CD8-positive, alpha-beta memory T cell (primary cell): Measurements from ENCODE around the gene COL8A1. TPM values are rescaled to one million over a fixed set of nuclear protein-coding genes. Genes with fewer than 3 reads are reported as not detected.
"Not testable (repeated sequence)": the region's sequence is repeated elsewhere in the genome, so short reads cannot be mapped to it uniquely, and the experiment has no call there.

Source experiments
- CTCF ChIA-PET: fragments of 350-600 bp; sonication (Branson Sonifier 250); formaldehyde crosslinking; loops from one replicate; lab custom pipeline; 2021; ENCODE audit warnings: antibody characterized with exemption; lab: Charles Lee
- POLR2A ChIA-PET: fragments of 350-600 bp; sonication (Branson Sonifier 250); formaldehyde crosslinking; loops from one replicate; lab custom pipeline; 2021; ENCODE audit warnings: antibody characterized with exemption; lab: Charles Lee
- DNase-seq, 5 donors: peaks; one replicate each; pipeline versions ENCODE4 v3.0.0 to v3.0.0-alpha.2; 2020 to 2022; ENCODE audit warnings: mixed read lengths in 1 of 5
- H3K27ac ChIP-seq: one replicate; pipeline ENCODE4 v1.7.0; 2013; ENCODE audit warnings: low read depth, mild to moderate bottlenecking, low read length, moderate library complexity
- H3K27me3 ChIP-seq: 2 replicates; pipeline ENCODE4 v1.7.0; 2013; ENCODE audit warnings: low read length, mild to moderate bottlenecking; ENCODE audit not compliant: insufficient read depth, poor library complexity, severe bottlenecking
- H3K36me3 ChIP-seq: 2 replicates; pipeline ENCODE4 v1.7.0; 2013; ENCODE audit warnings: mild to moderate bottlenecking, low read length, moderate library complexity; ENCODE audit not compliant: insufficient read depth
- H3K4me1 ChIP-seq: 2 replicates; pipeline ENCODE4 v1.7.0; 2013; ENCODE audit warnings: mild to moderate bottlenecking, low read length, moderate library complexity; ENCODE audit not compliant: insufficient read depth
- H3K4me3 ChIP-seq: 2 replicates; pipeline ENCODE4 v1.7.0; 2013; ENCODE audit warnings: mild to moderate bottlenecking, low read length
- H3K9me3 ChIP-seq: 2 replicates; pipeline ENCODE4 v1.7.0; 2013; ENCODE audit warnings: mild to moderate bottlenecking, low read length
- H3K27ac Mint-ChIP-seq, 8 donors: one replicate each; pipeline ENCODE4 v1.8.0; 2020 to 2021; ENCODE audit warnings: mixed read lengths in 8 of 8, mild to moderate bottlenecking in 6 of 8, inconsistent platforms in 3 of 8, moderate library complexity in 3 of 8
- H3K27me3 Mint-ChIP-seq, 2 donors: one replicate each; pipeline ENCODE4 v1.8.0; 2020 to 2021; ENCODE audit warnings: mixed read lengths in 2 of 2, mild to moderate bottlenecking in 1 of 2, moderate library complexity in 1 of 2
- H3K36me3 Mint-ChIP-seq, 3 donors: one replicate each; pipeline ENCODE4 v1.8.0; 2020 to 2021; ENCODE audit warnings: mixed read lengths in 3 of 3, inconsistent platforms in 1 of 3, mild to moderate bottlenecking in 1 of 3
- H3K4me1 Mint-ChIP-seq, 3 donors: one replicate each; pipeline ENCODE4 v1.8.0; 2020 to 2021; ENCODE audit warnings: mixed read lengths in 3 of 3, inconsistent platforms in 1 of 3, mild to moderate bottlenecking in 1 of 3
- H3K4me3 Mint-ChIP-seq, 7 donors: one replicate each; pipeline ENCODE4 v1.8.0; 2020 to 2021; ENCODE audit warnings: mixed read lengths in 7 of 7, mild to moderate bottlenecking in 6 of 7, moderate library complexity in 4 of 7, inconsistent platforms in 2 of 7
- H3K9me3 Mint-ChIP-seq, 5 donors: one replicate each; pipeline ENCODE4 v1.8.0; 2020 to 2022; ENCODE audit warnings: mixed read lengths in 5 of 5, mild to moderate bottlenecking in 3 of 5, moderate library complexity in 2 of 5, inconsistent platforms in 1 of 5
- polyA plus RNA-seq: library from polyadenylated mRNA; unstranded; fragments of 300-500 nt; fragmentation: Illumina TruSeq; gene quantifications from one replicate; pipeline ENCODE4 v1.2.3, GENCODE V29; 2021
- total RNA-seq, 2 experiments: library from RNA; stranded (reverse); gene quantifications; one replicate each; pipeline ENCODE4 v1.2.3, GENCODE V29; 2021

Gene COL8A1
- total and polyA plus RNA-seq, 3 experiments from 2014 or later = not detected

GRCh38 chr3:99716463-99716995, 78.1 kb downstream of the COL8A1 start:
- Histone ChIP-seq H3K4me3 (no peak overlapping the region), H3K9me3 (no peaks in the 10 kb centered on the region), H3K4me1 (no peaks in the 10 kb centered on the region), H3K36me3 (no peaks in the 10 kb centered on the region), H3K27ac (no peak overlapping the region), H3K27me3 (no peaks in the 10 kb centered on the region)
- peaks cover 2 to 11% of the 10 kb centered on the region in 2 donors for H3K27me3 Mint-ChIP-seq
- no peak for DNase-seq
- no peaks in the 10 kb centered on the region for H3K9me3 Mint-ChIP-seq
- CTCF ChIA-PET = no interaction called here
- H3K36me3 Mint-ChIP-seq = no peaks in the 10 kb centered on the region
- POLR2A ChIA-PET = no interaction called here
- no peaks in the 10 kb centered on the region for H3K4me1 Mint-ChIP-seq
- H3K27ac Mint-ChIP-seq = no peak overlapping the region
- no peak overlapping the region for H3K4me3 Mint-ChIP-seq

GRCh38 chr3:99720985-99721632, 82.7 kb downstream of the COL8A1 start:
- ChIA-PET POLR2A (no interaction called here), CTCF (no interaction called here)
- H3K4me3 Mint-ChIP-seq = no peak overlapping the region
- peaks cover 3 to 7% of the 10 kb centered on the region in 2 donors for H3K27me3 Mint-ChIP-seq
- no peaks in the 10 kb centered on the region for H3K36me3 Mint-ChIP-seq
- H3K9me3 Mint-ChIP-seq = peaks cover 0 to 4% (median 2%) of the 10 kb centered on the region in 5 donors
- no peaks in the 10 kb centered on the region for H3K36me3 ChIP-seq
- H3K4me1 Mint-ChIP-seq = no peaks in the 10 kb centered on the region
- H3K27ac Mint-ChIP-seq = no peak overlapping the region
- no peak overlapping the region for H3K4me3 ChIP-seq
- no peak for DNase-seq
- H3K4me1 ChIP-seq = no peaks in the 10 kb centered on the region
- no peaks in the 10 kb centered on the region for H3K27me3 ChIP-seq
- H3K9me3 ChIP-seq = no peaks in the 10 kb centered on the region
- H3K27ac ChIP-seq = no peak overlapping the region

GRCh38 chr3:99721633-99722007, 83.2 kb downstream of the COL8A1 start:
- H3K4me1 ChIP-seq = no peaks in the 10 kb centered on the region
- ChIA-PET CTCF (no interaction called here), POLR2A (no interaction called here)
- Mint-ChIP-seq H3K4me3 (no peak overlapping the region), H3K4me1 (no peaks in the 10 kb centered on the region), H3K27ac (no peak overlapping the region), H3K36me3 (no peaks in the 10 kb centered on the region), H3K9me3 (peaks cover 0 to 4% (median 2%) of the 10 kb centered on the region in 5 donors), H3K27me3 (peaks cover 3 to 5% of the 10 kb centered on the region in 2 donors)
- DNase-seq = no peak
- H3K36me3 ChIP-seq = no peaks in the 10 kb centered on the region
- no peak overlapping the region for H3K27ac ChIP-seq
- H3K4me3 ChIP-seq = no peak overlapping the region
- H3K27me3 ChIP-seq = no peaks in the 10 kb centered on the region
- no peaks in the 10 kb centered on the region for H3K9me3 ChIP-seq

- no peaks in the 10 kb centered on the region for H3K4me1 ChIP-seq
- H3K9me3 ChIP-seq = no peaks in the 10 kb centered on the region
- ChIA-PET POLR2A (no interaction called here), CTCF (no interaction called here)
- no peak overlapping the region for H3K4me3 ChIP-seq
- no peaks in the 10 kb centered on the region for H3K27me3 ChIP-seq
- Mint-ChIP-seq H3K9me3 (peaks cover 0 to 4% (median 2%) of the 10 kb centered on the region in 5 donors), H3K4me1 (no peaks in the 10 kb centered on the region), H3K27me3 (peaks cover 3% of the 10 kb centered on the region in 2 donors), H3K36me3 (no peaks in the 10 kb centered on the region), H3K4me3 (no peak overlapping the region), H3K27ac (no peak overlapping the region)
- no peak for DNase-seq
- H3K27ac ChIP-seq = no peak overlapping the region
- no peaks in the 10 kb centered on the region for H3K36me3 ChIP-seq
Observed at GRCh38 chr3:99724276-99724675, 85.9 kb downstream of the COL8A1 start.

- POLR2A ChIA-PET = no interaction called here
- no peaks in the 10 kb centered on the region for H3K9me3 ChIP-seq
- H3K4me3 Mint-ChIP-seq = no peak overlapping the region
- no peak overlapping the region for H3K27ac ChIP-seq
- H3K4me1 Mint-ChIP-seq = no peaks in the 10 kb centered on the region
- no peak overlapping the region for H3K4me3 ChIP-seq
- H3K27ac Mint-ChIP-seq = no peak overlapping the region
- no peaks in the 10 kb centered on the region for H3K36me3 Mint-ChIP-seq
- no peaks in the 10 kb centered on the region for H3K36me3 ChIP-seq
- H3K27me3 Mint-ChIP-seq = peaks cover 3 to 5% of the 10 kb centered on the region in 2 donors
- DNase-seq = no peak
- CTCF ChIA-PET = no interaction called here
- peaks cover 0 to 5% (median 0%) of the 10 kb centered on the region in 5 donors for H3K9me3 Mint-ChIP-seq
- no peaks in the 10 kb centered on the region for H3K4me1 ChIP-seq
- H3K27me3 ChIP-seq = no peaks in the 10 kb centered on the region
Observed at GRCh38 chr3:99730870-99731269, 92.5 kb downstream of the COL8A1 start.

GRCh38 chr3:99731499-99731898, 93.1 kb downstream of the COL8A1 start:
- Histone ChIP-seq H3K9me3 (no peaks in the 10 kb centered on the region), H3K4me3 (no peak overlapping the region), H3K27ac (no peak overlapping the region), H3K36me3 (no peaks in the 10 kb centered on the region), H3K27me3 (no peaks in the 10 kb centered on the region), H3K4me1 (no peaks in the 10 kb centered on the region)
- POLR2A ChIA-PET = no interaction called here
- Mint-ChIP-seq H3K27me3 (peaks cover 3 to 5% of the 10 kb centered on the region in 2 donors), H3K9me3 (peaks cover 0 to 3% (median 0%) of the 10 kb centered on the region in 5 donors), H3K36me3 (no peaks in the 10 kb centered on the region), H3K4me3 (no peak overlapping the region), H3K27ac (no peak overlapping the region), H3K4me1 (no peaks in the 10 kb centered on the region)
- DNase-seq = no peak
- CTCF ChIA-PET = no interaction called here

GRCh38 chr3:99740371-99740770, 102.0 kb downstream of the COL8A1 start:
- H3K4me3 Mint-ChIP-seq, H3K36me3 ChIP-seq, CTCF ChIA-PET, H3K27ac ChIP-seq, H3K4me1 ChIP-seq, DNase-seq, H3K27me3 ChIP-seq, H3K27ac Mint-ChIP-seq, H3K9me3 Mint-ChIP-seq, H3K4me1 Mint-ChIP-seq, H3K36me3 Mint-ChIP-seq, H3K9me3 ChIP-seq, POLR2A ChIA-PET, H3K4me3 ChIP-seq: not testable (repeated sequence)
- peaks cover 7 to 17% of the 10 kb centered on the region in 2 donors for H3K27me3 Mint-ChIP-seq

GRCh38 chr3:99741588-99741987, 103.2 kb downstream of the COL8A1 start:
- peaks cover 0 to 4% (median 3%) of the 10 kb centered on the region in 5 donors for H3K9me3 Mint-ChIP-seq
- no peak overlapping the region for H3K4me3 ChIP-seq
- H3K27me3 Mint-ChIP-seq = peaks cover 7 to 23% of the 10 kb centered on the region in 2 donors
- no peaks in the 10 kb centered on the region for H3K27me3 ChIP-seq
- H3K9me3 ChIP-seq = no peaks in the 10 kb centered on the region
- no peaks in the 10 kb centered on the region for H3K4me1 ChIP-seq
- H3K36me3 ChIP-seq = no peaks in the 10 kb centered on the region
- ChIA-PET CTCF (no interaction called here), POLR2A (no interaction called here)
- DNase-seq = no peak
- H3K27ac ChIP-seq = no peak overlapping the region
- H3K27ac Mint-ChIP-seq = no peak overlapping the region
- H3K4me1 Mint-ChIP-seq = no peaks in the 10 kb centered on the region
- H3K36me3 Mint-ChIP-seq = no peaks in the 10 kb centered on the region
- H3K4me3 Mint-ChIP-seq = no peak overlapping the region
